Lower lobe of right lung (tissue), 2 donors: Measurements from ENCODE around the gene RASD1. TPM values are rescaled to one million over a fixed set of nuclear protein-coding genes. Genes with fewer than 3 reads are reported as not detected.
"Not testable (repeated sequence)": the region's sequence is repeated elsewhere in the genome, so short reads cannot be mapped to it uniquely, and the experiment has no call there.

Experiments
- ATAC-seq, 2 donors: fragments of 200-7000 bp; cut with Tn5 transposase; one replicate each; pipeline ENCODE4 v1.9.1; 2020 to 2022; ENCODE audit warnings: mild to moderate bottlenecking in 2 of 2, moderate library complexity in 2 of 2
- DNase-seq: peaks from one replicate; pipeline ENCODE4 v3.0.0-alpha.2; 2020
- H3K27ac ChIP-seq: fragments of 200-600 bp; one replicate; pipeline ENCODE4 v1.8.0; 2022
- H3K27me3 ChIP-seq: fragments of 200-600 bp; one replicate; pipeline ENCODE4 v1.8.0; 2022; ENCODE audit warnings: low read depth
- H3K36me3 ChIP-seq: fragments of 200-600 bp; one replicate; pipeline ENCODE4 v1.8.0; 2022; ENCODE audit warnings: mild to moderate bottlenecking
- H3K4me1 ChIP-seq: fragments of 200-600 bp; one replicate; pipeline ENCODE4 v1.8.0; 2022
- H3K4me3 ChIP-seq: fragments of 200-600 bp; one replicate; pipeline ENCODE4 v1.8.0; 2022; ENCODE audit warnings: mild to moderate bottlenecking
- H3K9me3 ChIP-seq: fragments of 200-600 bp; one replicate; pipeline ENCODE4 v1.8.0; 2022
- CTCF ChIP-seq: fragments of 200-600 bp; IDR thresholded peaks from one replicate; pipeline ENCODE4 v1.8.0; 2022; ENCODE audit warnings: antibody characterized with exemption, mild to moderate bottlenecking
- intact Hi-C: fragments of 100-400 bp; cut with DNase I; formaldehyde crosslinking; loops from one replicate; pipeline ENCODE4 v1.11.0; 2022
- total RNA-seq: library from RNA; stranded (reverse); fragmentation: NEBNext Ultra II Directional; extraction: Animal tissue kit (Norgen Biotek cat#: 25700); gene quantifications from one replicate; pipeline ENCODE4 v1.2.1, GENCODE V29; 2021
- donor health status: DM: no; HTN: yes; CAD: no; lungs with severe emphysema.

Gene RASD1
- total RNA-seq, 1 donor from 2014 or later = 24.6 TPM

GRCh38 chr17:17492571-17492970 is 3.6 kb downstream of the RASD1 start:
- ATAC-seq = no peak
- TF ChIP-seq CTCF = no peak
- peaks cover 23% of the 10 kb centered on the region for H3K4me1 ChIP-seq
- intact Hi-C loops = no loop called here
- H3K36me3 ChIP-seq = peaks cover 26% of the 10 kb centered on the region
- DNase-seq = peak; percentile 9
- no peaks in the 10 kb centered on the region for H3K27me3 ChIP-seq
- no peak overlapping the region for H3K27ac ChIP-seq
- H3K4me3 ChIP-seq = no peak overlapping the region
- no peaks in the 10 kb centered on the region for H3K9me3 ChIP-seq

DNA sequence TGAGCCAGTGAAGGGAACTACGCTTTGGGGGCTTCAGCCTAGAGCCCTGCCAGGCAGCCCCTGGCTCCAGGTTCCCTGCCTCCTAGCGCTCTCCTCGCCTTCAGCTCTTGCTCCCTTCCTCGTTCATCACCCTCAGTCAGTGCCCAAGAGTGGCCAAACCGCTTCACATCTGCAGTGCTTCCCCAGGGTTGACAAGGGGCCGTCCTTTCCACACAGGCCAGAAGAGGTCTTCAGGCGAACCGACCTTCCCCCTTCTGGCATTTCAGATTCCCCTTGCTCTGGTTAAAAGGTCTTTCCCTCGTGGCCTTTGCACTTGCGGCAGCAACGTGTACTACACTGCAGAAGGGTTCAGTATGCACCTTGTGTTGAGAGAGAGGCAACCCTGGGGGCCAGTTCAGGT is 4.1 kb downstream of the RASD1 start:
- intact Hi-C loops = no loop called here
- DNase-seq = peak; percentile 21
- no peak for ATAC-seq
- Histone ChIP-seq H3K27me3 (no peaks in the 10 kb centered on the region), H3K4me3 (no peak overlapping the region), H3K27ac (no peak overlapping the region), H3K36me3 (peaks cover 29% of the 10 kb centered on the region), H3K9me3 (no peaks in the 10 kb centered on the region), H3K4me1 (peaks cover 20% of the 10 kb centered on the region)
- TF ChIP-seq CTCF = no peak

DNA sequence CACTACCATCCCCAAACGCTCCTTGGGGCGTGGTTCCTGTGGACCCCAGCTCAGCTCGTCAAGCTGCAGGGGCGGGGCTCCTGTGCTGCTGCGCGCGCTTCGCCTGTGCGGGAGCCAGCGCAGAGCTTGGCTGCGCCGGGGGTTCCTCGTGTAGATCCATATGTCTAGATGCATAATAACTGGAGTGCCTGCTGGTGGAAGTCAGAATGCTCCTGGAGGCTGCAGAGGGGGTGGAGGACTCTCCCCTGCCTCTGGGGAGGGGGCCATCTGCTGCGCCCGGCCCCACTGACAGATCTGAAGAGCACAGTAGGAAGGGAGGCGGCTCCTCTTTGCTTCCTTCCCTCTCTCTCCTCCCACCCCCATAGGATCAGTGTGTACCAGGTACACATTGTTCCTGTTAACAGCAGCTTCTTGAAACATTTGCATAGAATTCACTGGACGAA is 4.6 kb downstream of the RASD1 start:
- Histone ChIP-seq H3K4me1 (peaks cover 17% of the 10 kb centered on the region), H3K9me3 (no peaks in the 10 kb centered on the region), H3K36me3 (peaks cover 31% of the 10 kb centered on the region), H3K27ac (no peak overlapping the region), H3K27me3 (no peaks in the 10 kb centered on the region), H3K4me3 (no peak overlapping the region)
- no peak for TF ChIP-seq CTCF
- ATAC-seq (no peak), DNase-seq (no peak)
- intact Hi-C loops = no loop called here

GRCh38 chr17:17491031-17491471 is 5.1 kb downstream of the RASD1 start:
- H3K4me3 ChIP-seq = no peak overlapping the region
- TF ChIP-seq CTCF = no peak
- intact Hi-C loops = no loop called here
- DNase-seq = no peak
- H3K4me1 ChIP-seq = peaks cover 17% of the 10 kb centered on the region
- no peaks in the 10 kb centered on the region for H3K9me3 ChIP-seq
- no peaks in the 10 kb centered on the region for H3K27me3 ChIP-seq
- no peak for ATAC-seq
- H3K36me3 ChIP-seq = peaks cover 34% of the 10 kb centered on the region
- H3K27ac ChIP-seq = no peak overlapping the region

DNA sequence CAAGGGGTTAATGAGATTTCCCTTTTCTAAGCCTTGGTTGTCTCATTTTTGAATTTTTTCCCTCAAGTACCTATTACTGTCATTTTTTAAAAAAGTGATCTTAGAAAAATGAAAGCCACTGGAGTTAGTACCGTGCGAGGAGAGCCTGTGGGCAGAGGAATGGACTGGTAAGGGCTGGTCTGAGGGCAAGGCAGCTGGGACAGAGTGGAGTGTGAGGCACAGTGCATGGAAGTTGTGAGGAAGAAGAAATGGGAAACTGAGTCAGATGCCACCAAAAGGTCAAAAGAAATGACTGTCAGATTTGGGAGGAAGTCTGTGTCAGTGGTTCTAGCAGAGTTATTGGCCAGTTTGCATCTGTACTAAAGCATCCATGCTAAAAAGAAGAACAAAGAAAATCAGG is 8.2 kb downstream of the RASD1 start:
- Histone ChIP-seq H3K27me3 (no peaks in the 10 kb centered on the region), H3K27ac (no peak overlapping the region), H3K4me1 (no peaks in the 10 kb centered on the region), H3K4me3 (no peak overlapping the region), H3K36me3 (peaks cover 39% of the 10 kb centered on the region), H3K9me3 (no peaks in the 10 kb centered on the region)
- no peak for TF ChIP-seq CTCF
- no peak for DNase-seq
- no peak for ATAC-seq
- intact Hi-C loops = no loop called here

DNA sequence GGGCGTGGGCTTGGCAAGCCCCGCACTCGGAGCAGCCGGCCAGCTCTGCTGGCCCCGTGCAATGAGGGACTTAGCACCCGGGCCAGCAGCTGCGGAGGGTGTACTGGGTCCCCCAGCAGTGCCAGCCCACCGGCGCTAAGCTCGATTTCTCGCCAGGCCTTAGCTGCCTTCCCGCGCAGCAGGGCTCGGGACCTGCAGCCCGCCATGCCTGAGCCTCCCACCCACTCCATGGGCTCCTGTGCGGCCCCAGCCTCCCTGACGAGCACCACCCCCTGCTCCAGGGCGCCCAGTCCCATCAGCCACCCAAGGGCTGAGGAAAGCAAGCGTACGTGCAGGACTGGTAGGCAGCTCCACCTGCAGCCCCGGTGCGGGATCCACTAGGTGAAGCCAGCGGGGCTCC is 9.8 kb downstream of the RASD1 start:
- intact Hi-C loops, H3K27me3 ChIP-seq, DNase-seq, H3K4me1 ChIP-seq, H3K4me3 ChIP-seq, ATAC-seq, H3K9me3 ChIP-seq, H3K27ac ChIP-seq: not testable (repeated sequence)
- H3K36me3 ChIP-seq = peaks cover 26% of the 10 kb centered on the region
